ENCODE results near the gene SDHA. TPM values are rescaled to one million over a fixed set of nuclear protein-coding genes. Genes with fewer than 3 reads are reported as not detected.

SDHA gene
- 86.9 and 97.7 TPM in 2 replicates for total RNA-seq

DNA sequence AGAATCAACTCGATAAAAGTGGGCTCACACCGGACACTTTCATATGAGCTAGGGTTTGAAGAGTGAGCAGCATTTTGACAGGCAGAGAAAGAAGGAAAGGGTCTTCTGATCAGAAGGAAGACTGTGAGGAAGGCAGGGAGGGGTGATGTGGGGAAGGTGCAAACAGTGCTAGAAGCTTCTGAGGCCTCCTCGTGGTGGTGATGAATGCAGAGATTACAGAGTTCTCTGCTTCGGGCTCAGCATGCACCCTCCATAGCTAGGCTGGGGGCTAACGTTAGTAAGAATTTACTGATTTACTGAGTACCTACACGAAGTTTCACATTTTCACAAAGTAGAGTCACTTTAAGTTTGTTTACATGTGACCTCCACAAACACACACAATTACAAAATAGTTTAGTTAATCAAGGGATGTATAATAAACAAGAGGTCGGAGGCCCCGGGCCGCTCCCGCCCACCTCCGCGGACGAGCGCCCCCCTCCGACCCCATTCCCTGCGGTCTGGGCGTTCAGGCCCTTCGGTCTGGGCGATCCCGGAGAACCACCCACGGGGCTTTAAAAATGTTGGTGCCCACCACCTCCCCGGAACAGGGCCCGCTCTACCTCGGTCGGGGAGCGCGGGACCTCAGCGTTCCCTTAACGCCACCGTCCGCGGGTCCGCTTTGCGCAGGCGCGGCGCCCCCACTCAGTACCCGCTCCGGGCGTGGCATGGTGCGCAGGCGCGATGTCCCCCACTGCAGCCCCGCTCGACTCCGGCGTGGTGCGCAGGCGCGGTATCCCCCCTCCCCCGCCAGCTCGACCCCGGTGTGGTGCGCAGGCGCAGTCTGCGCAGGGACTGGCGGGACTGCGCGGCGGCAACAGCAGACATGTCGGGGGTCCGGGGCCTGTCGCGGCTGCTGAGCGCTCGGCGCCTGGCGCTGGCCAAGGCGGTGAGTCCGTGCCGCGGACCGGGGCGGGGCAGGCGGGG, at the start of gene SDHA, which contains the start of gene CCDC127:
Gene SDHA, plus strand, starts transcription at position 827 of the 963 bp plus-strand sequence. Its CDS starts 36 bp downstream, at position 863.
Gene CCDC127, minus strand, starts transcription at position 660 of the 963 bp plus-strand sequence. CDS start 1,304 bp downstream, outside the sequence.

DNA sequence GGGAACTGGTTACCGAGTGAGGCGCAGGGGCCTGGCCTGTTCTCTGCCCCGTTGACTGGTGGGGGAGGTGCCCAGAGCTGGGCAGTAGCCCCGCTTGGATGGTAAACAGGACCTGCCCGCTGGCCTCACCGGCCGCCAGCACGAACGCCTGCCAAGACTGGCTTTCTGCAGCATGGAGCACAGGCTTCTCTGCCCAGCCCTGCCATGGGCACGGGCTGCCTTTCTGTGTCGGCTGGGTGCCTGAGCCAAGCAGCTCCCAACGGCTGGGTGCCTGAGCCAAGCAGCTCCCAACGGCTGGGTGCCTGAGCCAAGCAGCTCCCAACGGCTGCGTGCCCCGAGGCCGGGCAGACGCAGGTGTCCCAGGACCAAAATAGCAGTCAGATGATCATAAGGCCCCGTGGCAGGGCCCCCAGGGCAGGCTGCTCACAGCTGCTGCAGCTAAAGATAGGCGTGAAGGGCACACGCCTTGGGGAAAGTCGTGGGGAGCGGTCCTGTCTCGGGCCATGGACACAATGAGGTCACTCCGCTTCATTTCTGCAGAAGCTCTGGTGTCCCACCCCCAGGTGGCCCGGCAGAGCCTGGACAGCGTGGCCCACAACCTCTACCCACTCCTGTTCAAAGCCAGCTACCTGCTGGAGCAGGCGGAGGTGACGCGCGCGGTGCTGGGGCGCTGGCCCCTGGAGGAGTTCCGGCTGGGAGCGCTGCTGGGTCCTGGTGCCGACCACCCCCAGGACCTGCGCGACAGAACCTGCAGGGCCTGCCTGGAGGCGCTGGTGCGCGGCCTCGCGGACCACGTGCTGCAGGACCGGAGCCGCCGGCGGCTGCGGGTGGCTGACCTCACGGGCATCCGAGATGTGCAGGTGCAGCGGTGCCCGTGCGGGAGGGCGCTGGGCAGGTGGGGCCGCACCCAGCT, 26.8 kb upstream of the SDHA start, which contains the start of gene LRRC14B:
Gene LRRC14B, plus strand, starts transcription at position 460 of the 913 bp plus-strand sequence. Its CDS starts 44 bp downstream, at position 504.

Other genes with a start within 250 kb of the SDHA start
- 0.16 and 0.36 TPM in 2 replicates for gene PLEKHG4B, start 126.2 kb upstream of the SDHA start, total RNA-seq
- gene LRRC14B, start 26.8 kb upstream of the SDHA start, total RNA-seq = not detected in 2 replicates
- 6.8 and 8.9 TPM in 2 replicates for gene CCDC127, start 167 bp upstream of the SDHA start, total RNA-seq
- 75.3 and 91.3 TPM in 2 replicates for gene PDCD6, start 53.3 kb downstream of the SDHA start, total RNA-seq
- 122 and 160 TPM in 2 replicates for gene AHRR, start 103.4 kb downstream of the SDHA start, total RNA-seq
- gene EXOC3, start 224.9 kb downstream of the SDHA start, total RNA-seq = 39.5 and 47.1 TPM in 2 replicates